ENCODE data around the gene RHOF. TPM values are rescaled to one million over a fixed set of nuclear protein-coding genes. Genes with fewer than 3 reads are reported as not detected.

The RHOF gene
- total and polyA plus RNA-seq, 7 donors: 1.4 to 4.8 (median 3.9) TPM

DNA sequence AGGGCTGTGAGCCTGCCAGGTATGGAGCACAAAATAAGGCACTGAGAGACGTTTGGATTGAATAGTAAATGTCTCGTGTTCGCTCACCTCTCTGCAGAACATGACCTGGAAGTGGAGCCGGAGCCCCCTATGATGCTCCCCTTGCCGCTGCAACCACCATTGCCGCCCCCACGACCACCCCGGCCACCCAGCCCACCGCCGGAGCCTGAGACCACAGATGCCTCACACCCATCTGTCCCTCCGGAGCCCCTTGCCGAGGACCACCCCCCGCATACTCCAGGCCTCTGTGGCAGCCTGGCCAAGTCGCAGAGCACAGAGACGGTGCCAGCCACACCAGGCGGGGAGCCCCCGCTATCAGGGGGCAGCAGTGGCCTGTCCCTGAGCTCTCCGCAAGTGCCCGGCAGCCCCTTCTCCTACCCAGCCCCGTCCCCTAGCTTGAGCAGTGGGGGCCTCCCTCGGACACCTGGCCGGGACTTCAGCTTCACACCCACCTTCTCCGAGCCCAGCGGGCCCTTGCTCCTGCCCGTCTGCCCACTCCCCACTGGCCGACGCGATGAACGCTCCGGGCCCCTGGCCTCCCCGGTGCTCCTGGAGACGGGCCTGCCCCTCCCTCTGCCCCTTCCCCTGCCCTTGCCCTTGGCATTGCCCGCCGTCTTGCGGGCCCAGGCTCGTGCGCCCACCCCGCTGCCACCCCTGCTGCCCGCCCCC is 29.1 kb upstream of the RHOF start:
- peak in 1 of 2 donors; percentile 11 for DNase-seq
- peak in 1 of 4 donors; percentile 6 for ATAC-seq
- Histone ChIP-seq H3K27ac (no peak overlapping the region), H3K4me1 (no peaks in the 10 kb centered on the region), H3K9me3 (no peaks in the 10 kb centered on the region), H3K27me3 (ENCODE audit: insufficient read depth in 3 of 3, low read length in 2 of 3) (no peaks in the 10 kb centered on the region), H3K4me3 (no peak overlapping the region), H3K36me3 (ENCODE audit: insufficient read depth in 1 of 2, low read depth in 1 of 2) (peaks cover 8 to 99% of the 10 kb centered on the region in 2 donors)
- intact Hi-C loops (cut with DNase I): no loop called here
- TF ChIP-seq, protein P1, sequence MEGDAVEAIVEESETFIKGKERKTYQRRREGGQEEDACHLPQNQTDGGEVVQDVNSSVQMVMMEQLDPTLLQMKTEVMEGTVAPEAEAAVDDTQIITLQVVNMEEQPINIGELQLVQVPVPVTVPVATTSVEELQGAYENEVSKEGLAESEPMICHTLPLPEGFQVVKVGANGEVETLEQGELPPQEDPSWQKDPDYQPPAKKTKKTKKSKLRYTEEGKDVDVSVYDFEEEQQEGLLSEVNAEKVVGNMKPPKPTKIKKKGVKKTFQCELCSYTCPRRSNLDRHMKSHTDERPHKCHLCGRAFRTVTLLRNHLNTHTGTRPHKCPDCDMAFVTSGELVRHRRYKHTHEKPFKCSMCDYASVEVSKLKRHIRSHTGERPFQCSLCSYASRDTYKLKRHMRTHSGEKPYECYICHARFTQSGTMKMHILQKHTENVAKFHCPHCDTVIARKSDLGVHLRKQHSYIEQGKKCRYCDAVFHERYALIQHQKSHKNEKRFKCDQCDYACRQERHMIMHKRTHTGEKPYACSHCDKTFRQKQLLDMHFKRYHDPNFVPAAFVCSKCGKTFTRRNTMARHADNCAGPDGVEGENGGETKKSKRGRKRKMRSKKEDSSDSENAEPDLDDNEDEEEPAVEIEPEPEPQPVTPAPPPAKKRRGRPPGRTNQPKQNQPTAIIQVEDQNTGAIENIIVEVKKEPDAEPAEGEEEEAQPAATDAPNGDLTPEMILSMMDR (IDR thresholded peaks at IDR 0.05): no peak
- WGBS, 3 donors: 87 to 90% (median 88%) methylated on average over 38 to 39 of the region's 39 CpGs

DNA sequence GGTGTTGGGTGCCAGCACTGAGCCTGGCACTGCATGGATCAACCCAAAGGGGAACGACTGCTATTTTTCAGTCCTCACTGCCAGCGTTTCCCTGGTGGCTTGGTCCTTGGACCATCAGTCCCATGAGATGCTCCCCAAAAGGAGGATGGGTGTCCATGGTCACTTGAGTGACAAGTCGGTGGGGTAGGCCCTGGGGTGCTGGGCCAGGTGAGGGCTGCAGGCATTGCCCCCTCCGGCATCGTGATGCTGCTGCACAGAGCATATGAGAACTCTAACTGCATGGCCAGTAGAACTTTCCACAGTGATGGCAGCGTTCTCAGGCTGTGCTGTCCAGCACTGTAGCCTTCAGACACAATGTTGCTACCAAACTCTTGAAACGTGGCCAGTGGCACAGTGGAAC is 26.6 kb upstream of the RHOF start:
- DNase-seq (no peak), ATAC-seq (no peak)
- peaks cover 7 to 99% of the 10 kb centered on the region in 2 donors for H3K36me3 ChIP-seq (ENCODE audit: insufficient read depth in 1 of 2, low read depth in 1 of 2)
- no peaks in the 10 kb centered on the region for H3K27me3 ChIP-seq (ENCODE audit: insufficient read depth in 3 of 3, low read length in 2 of 3)
- WGBS, 3 donors: 81 to 87% (median 83%) methylated on average over 7 of the region's 7 CpGs
- no peaks in the 10 kb centered on the region for H3K4me1 ChIP-seq
- H3K27ac ChIP-seq: no peak overlapping the region
- no peak overlapping the region for H3K4me3 ChIP-seq
- intact Hi-C loops (cut with DNase I): no loop called here
- TF ChIP-seq, protein P1 (IDR thresholded peaks at IDR 0.05): no peak
- no peaks in the 10 kb centered on the region for H3K9me3 ChIP-seq

DNA sequence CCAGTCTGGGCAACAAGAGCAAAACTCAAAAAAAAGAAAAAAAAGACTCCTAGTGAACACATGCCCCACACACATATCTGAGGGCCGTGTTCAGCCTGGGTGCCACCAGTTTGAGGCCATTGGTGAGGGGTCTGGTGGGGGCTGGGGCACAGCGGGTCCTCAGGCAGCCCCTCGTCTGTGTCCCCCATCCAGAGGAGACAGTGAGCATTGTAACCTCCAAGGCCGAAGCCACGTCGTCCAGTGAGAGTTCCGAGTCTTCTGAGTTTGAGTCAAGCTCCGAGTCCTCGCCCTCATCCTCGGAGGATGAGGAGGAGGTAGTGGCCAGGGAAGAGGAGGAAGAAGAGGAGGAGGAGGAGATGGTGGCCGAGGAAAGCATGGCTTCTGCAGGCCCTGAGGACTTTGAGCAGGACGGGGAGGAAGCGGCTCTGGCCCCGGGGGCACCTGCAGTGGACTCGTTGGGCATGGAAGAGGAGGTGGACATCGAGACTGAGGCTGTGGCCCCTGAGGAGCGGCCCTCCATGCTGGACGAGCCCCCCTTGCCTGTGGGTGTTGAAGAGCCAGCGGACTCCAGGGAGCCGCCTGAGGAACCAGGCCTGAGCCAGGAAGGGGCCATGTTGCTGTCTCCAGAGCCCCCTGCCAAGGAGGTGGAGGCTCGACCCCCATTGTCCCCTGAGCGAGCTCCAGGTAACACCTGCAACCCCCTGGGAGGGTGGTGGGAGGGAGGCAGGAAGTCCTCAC is 25.9 kb upstream of the RHOF start:
- H3K4me3 ChIP-seq: no peak overlapping the region
- H3K36me3 ChIP-seq (ENCODE audit: insufficient read depth in 1 of 2, low read depth in 1 of 2): peaks cover 7 to 99% of the 10 kb centered on the region in 2 donors
- no peaks in the 10 kb centered on the region for H3K9me3 ChIP-seq
- TF ChIP-seq, protein P1 (IDR thresholded peaks at IDR 0.05): no peak
- intact Hi-C loops (cut with DNase I): loop anchor here in 1 of 2 donors (2.0 kb wide), 1 partner anchor 71 kb away; no protein-coding TSS in a partner anchor
- H3K27ac ChIP-seq: no peak overlapping the region
- no peak for ATAC-seq
- no peaks in the 10 kb centered on the region for H3K4me1 ChIP-seq
- no peak for DNase-seq
- H3K27me3 ChIP-seq (ENCODE audit: insufficient read depth in 3 of 3, low read length in 2 of 3): no peaks in the 10 kb centered on the region
- 88 to 90% (median 90%) methylated on average over 21 to 22 of the region's 22 CpGs for WGBS, 3 donors

DNA sequence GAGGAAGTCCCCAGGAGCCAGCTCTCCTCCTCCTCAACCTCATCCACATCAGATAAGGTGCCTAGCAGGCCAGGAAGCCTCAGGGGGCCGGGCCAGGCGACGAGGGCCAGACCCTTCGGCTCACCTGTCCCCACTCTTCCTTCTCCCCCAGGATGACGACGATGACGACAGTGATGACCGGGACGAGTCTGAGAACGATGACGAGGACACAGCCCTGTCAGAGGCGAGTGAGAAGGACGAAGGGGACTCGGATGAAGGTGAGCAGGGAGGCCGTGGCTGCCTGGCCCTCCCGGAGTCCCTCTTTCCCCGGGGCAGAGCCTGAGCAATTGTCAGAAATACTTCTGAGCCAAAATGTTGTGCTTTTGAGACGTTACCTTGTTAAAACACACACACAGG is 24.2 kb upstream of the RHOF start:
- Histone ChIP-seq H3K36me3 (ENCODE audit: insufficient read depth in 1 of 2, low read depth in 1 of 2) (peaks cover 7 to 89% of the 10 kb centered on the region in 2 donors), H3K27me3 (ENCODE audit: insufficient read depth in 3 of 3, low read length in 2 of 3) (no peaks in the 10 kb centered on the region), H3K27ac (no peak overlapping the region), H3K4me1 (peaks cover 12% of the 10 kb centered on the region), H3K4me3 (no peak overlapping the region), H3K9me3 (no peaks in the 10 kb centered on the region)
- TF ChIP-seq, protein P1 (IDR thresholded peaks at IDR 0.05): no peak
- DNase-seq (no peak), ATAC-seq (no peak)
- 91 to 93% (median 92%) methylated on average over 18 of the region's 18 CpGs for WGBS, 3 donors
- intact Hi-C loops (cut with DNase I): loop anchor here in 1 of 2 donors (2.0 kb wide), 1 partner anchor 73 kb away; no protein-coding TSS in a partner anchor
